CD4-positive, alpha-beta T cell (primary cell): Measurements from ENCODE around the gene BMI1. TPM values are rescaled to one million over a fixed set of nuclear protein-coding genes. Genes with fewer than 3 reads are reported as not detected.

Source experiments
- ATAC-seq: fragments of 200-7000 bp; cut with Tn5 transposase; one replicate; pipeline ENCODE4 v1.10.0; 2022; ENCODE audit warnings: mild to moderate bottlenecking; ENCODE audit not compliant: poor library complexity
- CTCF ChIA-PET: fragments of 350-600 bp; sonication (Branson Sonifier 250); formaldehyde crosslinking; loops from one replicate; lab custom pipeline; 2021; ENCODE audit warnings: antibody characterized with exemption, inconsistent platforms; lab: Charles Lee
- POLR2A ChIA-PET: fragments of 350-600 bp; sonication (Branson Sonifier 250); formaldehyde crosslinking; loops from one replicate; lab custom pipeline; 2021; ENCODE audit warnings: antibody characterized with exemption, inconsistent platforms; lab: Charles Lee
- DNase-seq, 14 experiments: peaks; one replicate each; pipeline ENCODE4 v3.0.0-alpha.2; 2013 to 2020; ENCODE audit warnings: mixed read lengths in 2 of 14
- H3K27ac ChIP-seq, 2 donors: one replicate each; pipeline versions ENCODE4 v1.5.1 to v1.7.0; 2013; ENCODE audit warnings: low read length in 2 of 2, low read depth in 1 of 2, mild to moderate bottlenecking in 1 of 2
- H3K27me3 ChIP-seq, 2 experiments: 1 replicate in 1 of 2; 2 replicates in 1 of 2; pipeline versions ENCODE4 v1.6.1 to v1.7.0; 2013; ENCODE audit warnings: low read length in 2 of 2, control low read depth in 1 of 2, mild to moderate bottlenecking in 1 of 2, moderate library complexity in 1 of 2; ENCODE audit not compliant: insufficient read depth in 2 of 2, control insufficient read depth in 1 of 2
- H3K36me3 ChIP-seq: one replicate; pipeline ENCODE4 v1.6.1; 2013; ENCODE audit warnings: low read length, control low read depth; ENCODE audit not compliant: insufficient read depth
- H3K4me1 ChIP-seq: one replicate; pipeline ENCODE4 v1.6.1; 2013; ENCODE audit warnings: low read length, control low read depth; ENCODE audit not compliant: insufficient read depth
- H3K4me3 ChIP-seq: one replicate; pipeline ENCODE4 v1.5.1; 2013; ENCODE audit warnings: mild to moderate bottlenecking, low read length, moderate library complexity
- H3K9me3 ChIP-seq, 2 experiments: 1 replicate in 1 of 2; 2 replicates in 1 of 2; pipeline versions ENCODE4 v1.6.1 to v1.7.0; 2013; ENCODE audit warnings: low read length in 2 of 2, mild to moderate bottlenecking in 2 of 2, control low read depth in 1 of 2, moderate library complexity in 1 of 2; ENCODE audit not compliant: control insufficient read depth in 1 of 2, insufficient read depth in 1 of 2
- H3K27ac Mint-ChIP-seq: one replicate; pipeline ENCODE4 v1.8.0; 2020; ENCODE audit warnings: mixed read lengths
- H3K27me3 Mint-ChIP-seq: one replicate; pipeline ENCODE4 v1.8.0; 2021; ENCODE audit warnings: mixed read lengths
- H3K36me3 Mint-ChIP-seq: one replicate; pipeline ENCODE4 v1.8.0; 2021; ENCODE audit warnings: low read depth, mixed read lengths
- H3K4me1 Mint-ChIP-seq: one replicate; pipeline ENCODE4 v1.8.0; 2021; ENCODE audit warnings: low read depth, mixed read lengths
- H3K4me3 Mint-ChIP-seq: one replicate; pipeline ENCODE4 v1.8.0; 2020; ENCODE audit warnings: mild to moderate bottlenecking, mixed read lengths
- H3K9me3 Mint-ChIP-seq: one replicate; pipeline ENCODE4 v1.8.0; 2020; ENCODE audit warnings: mixed read lengths
- intact Hi-C, 2 experiments: fragments of 100-400 bp; cut with DNase I in 1 of 2; cut with micrococcal nuclease in 1 of 2; formaldehyde crosslinking; loops; one replicate each; pipeline versions ENCODE4 v1.15.1 to v1.9.0; 2023 to 2025; cut with DNase I, micrococcal nuclease
- total RNA-seq, 174 experiments: library from RNA in 2 of 174; stranded (reverse) in 2 of 174; gene quantifications; one replicate each; pipeline ENCODE4 v1.2.3 and lab custom pipeline; 2021 to 2026
- TF ChIP-seq, protein P1 (sequence below): fragments of 200-600 bp; IDR thresholded peaks from one replicate; pipeline ENCODE4 v1.8.0; 2022; ENCODE audit warnings: antibody characterized with exemption, mild to moderate bottlenecking

Gene BMI1
- total RNA-seq, 2 experiments from 2014 or later: 65.4 to 69.3 TPM

DNA sequence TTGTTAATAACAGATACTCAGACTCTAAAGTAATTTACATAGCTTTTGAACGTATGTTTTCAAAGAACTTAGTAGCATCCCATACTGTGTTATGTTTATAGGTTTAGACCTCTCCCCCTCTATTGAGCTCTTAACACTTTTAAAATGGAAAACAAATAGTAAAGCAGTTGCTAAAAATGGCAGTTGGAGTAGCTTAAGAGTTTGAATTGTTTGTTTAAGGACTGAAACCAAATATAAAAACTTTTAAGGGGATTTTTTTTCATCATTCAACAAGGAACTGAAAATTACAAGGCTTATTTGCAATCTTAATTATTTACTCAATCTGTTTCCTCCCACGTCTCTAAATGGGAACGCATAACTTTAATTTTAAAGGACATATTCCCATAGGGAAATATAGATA lies 22.8 kb downstream of the BMI1 start:
- Mint-ChIP-seq H3K4me1 (peaks cover 25% of the 10 kb centered on the region), H3K4me3 (peak overlapping the region; percentile 17), H3K27me3 (peaks cover 84% of the 10 kb centered on the region), H3K9me3 (peaks cover 11% of the 10 kb centered on the region), H3K27ac (peak overlapping the region; percentile 12), H3K36me3 (peaks cover 5% of the 10 kb centered on the region)
- H3K27me3 ChIP-seq: peaks cover 40 to 87% of the 10 kb centered on the region in 2 experiments
- no peaks in the 10 kb centered on the region for H3K36me3 ChIP-seq
- H3K27ac ChIP-seq: no peak overlapping the region
- H3K4me3 ChIP-seq: no peak overlapping the region
- peaks cover 26% of the 10 kb centered on the region for H3K4me1 ChIP-seq
- peaks cover 18 to 32% of the 10 kb centered on the region in 2 experiments for H3K9me3 ChIP-seq
- DNase-seq (peak in 1 of 14 experiments; percentile 8), ATAC-seq (no peak)
- ChIA-PET CTCF (interaction anchor here (1.1 to 1.2 kb wide), 2 partner anchors 115 to 848 kb away, joined by 4 to 6 read pairs; no protein-coding TSS in a partner anchor), POLR2A (interaction anchor here (1.0 to 3.8 kb wide), 3 partner anchors 19 to 114 kb away, joined by 3 to 26 read pairs (median 4); no protein-coding TSS in a partner anchor)
- TF ChIP-seq, protein P1, sequence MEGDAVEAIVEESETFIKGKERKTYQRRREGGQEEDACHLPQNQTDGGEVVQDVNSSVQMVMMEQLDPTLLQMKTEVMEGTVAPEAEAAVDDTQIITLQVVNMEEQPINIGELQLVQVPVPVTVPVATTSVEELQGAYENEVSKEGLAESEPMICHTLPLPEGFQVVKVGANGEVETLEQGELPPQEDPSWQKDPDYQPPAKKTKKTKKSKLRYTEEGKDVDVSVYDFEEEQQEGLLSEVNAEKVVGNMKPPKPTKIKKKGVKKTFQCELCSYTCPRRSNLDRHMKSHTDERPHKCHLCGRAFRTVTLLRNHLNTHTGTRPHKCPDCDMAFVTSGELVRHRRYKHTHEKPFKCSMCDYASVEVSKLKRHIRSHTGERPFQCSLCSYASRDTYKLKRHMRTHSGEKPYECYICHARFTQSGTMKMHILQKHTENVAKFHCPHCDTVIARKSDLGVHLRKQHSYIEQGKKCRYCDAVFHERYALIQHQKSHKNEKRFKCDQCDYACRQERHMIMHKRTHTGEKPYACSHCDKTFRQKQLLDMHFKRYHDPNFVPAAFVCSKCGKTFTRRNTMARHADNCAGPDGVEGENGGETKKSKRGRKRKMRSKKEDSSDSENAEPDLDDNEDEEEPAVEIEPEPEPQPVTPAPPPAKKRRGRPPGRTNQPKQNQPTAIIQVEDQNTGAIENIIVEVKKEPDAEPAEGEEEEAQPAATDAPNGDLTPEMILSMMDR: no peak
- intact Hi-C loops: loop anchor here in 1 of 2 experiments (5.0 kb wide), 3 partner anchors 91 to 826 kb away; no protein-coding TSS in a partner anchor

DNA sequence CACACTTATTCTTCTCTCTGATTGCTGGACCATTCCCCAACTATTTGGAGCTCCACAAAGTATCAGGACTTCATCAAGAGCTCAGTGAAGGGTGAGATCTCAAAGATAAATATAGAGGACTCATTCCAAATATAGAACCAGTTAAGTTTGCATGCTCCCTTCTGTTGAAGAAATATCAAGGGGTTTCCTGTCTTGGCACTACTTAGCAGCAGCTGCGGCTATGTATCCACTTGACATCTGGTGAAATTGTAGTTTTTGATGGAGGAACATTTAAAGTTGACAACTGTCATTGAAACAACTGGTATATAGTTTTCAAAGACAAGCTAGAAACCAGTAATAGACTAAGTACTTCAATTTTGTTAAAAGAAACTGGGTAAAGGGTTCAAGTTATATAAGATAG lies 23.4 kb downstream of the BMI1 start:
- Histone ChIP-seq H3K4me3 (no peak overlapping the region), H3K9me3 (peaks cover 18 to 29% of the 10 kb centered on the region in 2 experiments), H3K27me3 (peaks cover 38 to 82% of the 10 kb centered on the region in 2 experiments), H3K4me1 (peaks cover 26% of the 10 kb centered on the region), H3K27ac (no peak overlapping the region), H3K36me3 (no peaks in the 10 kb centered on the region)
- intact Hi-C loops: loop anchor here in 1 of 2 experiments (5.0 kb wide), 3 partner anchors 92 to 827 kb away; no protein-coding TSS in a partner anchor
- Mint-ChIP-seq H3K4me3 (peak overlapping the region; percentile 32), H3K4me1 (peaks cover 25% of the 10 kb centered on the region), H3K27me3 (peaks cover 80% of the 10 kb centered on the region), H3K27ac (peak overlapping the region; percentile 12), H3K9me3 (peaks cover 11% of the 10 kb centered on the region), H3K36me3 (peaks cover 5% of the 10 kb centered on the region)
- DNase-seq (peak in 1 of 14 experiments; percentile 19), ATAC-seq (no peak)
- CTCF ChIA-PET: interaction anchor here (0.9 to 1.2 kb wide), 4 partner anchors 12 to 848 kb away, joined by 3 to 6 read pairs (median 4); no protein-coding TSS in a partner anchor
- POLR2A ChIA-PET: interaction anchor here (1.1 to 3.8 kb wide), 5 partner anchors 20 to 819 kb away, joined by 4 to 26 read pairs (median 5); partner anchors contain the start of genes COMMD3 and SKIDA1
- TF ChIP-seq, protein P1: no peak

DNA sequence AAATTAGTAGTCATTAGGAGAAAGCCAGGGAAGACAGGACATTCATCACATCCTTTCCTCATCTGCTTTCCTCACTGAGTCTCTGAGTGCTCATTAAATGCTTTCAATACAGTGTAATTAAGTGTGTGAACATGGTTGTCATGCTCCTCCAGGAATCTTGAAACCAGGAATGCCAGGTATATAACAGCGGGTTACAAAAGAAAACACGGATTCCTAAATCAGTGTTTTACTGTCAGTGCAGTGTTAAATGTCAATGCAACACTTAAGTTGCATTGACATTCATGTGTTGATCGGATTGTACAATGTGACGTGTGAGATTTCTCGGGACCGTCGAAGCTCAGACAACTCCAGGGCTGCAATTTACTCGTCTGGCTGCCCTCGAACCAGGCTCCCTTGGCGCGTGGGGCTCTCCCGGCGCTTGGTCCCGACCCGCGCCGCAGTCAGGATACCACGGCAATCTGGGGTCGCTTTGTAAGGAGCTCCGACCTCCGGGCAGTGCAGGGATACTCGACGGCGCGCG lies 23.9 kb downstream of the BMI1 start:
- Mint-ChIP-seq H3K27me3 (peaks cover 80% of the 10 kb centered on the region), H3K27ac (no peak overlapping the region), H3K36me3 (peaks cover 5% of the 10 kb centered on the region), H3K4me3 (peak overlapping the region; percentile 32), H3K9me3 (peaks cover 11% of the 10 kb centered on the region), H3K4me1 (peaks cover 21% of the 10 kb centered on the region)
- Histone ChIP-seq H3K27ac (no peak overlapping the region), H3K27me3 (peaks cover 38 to 76% of the 10 kb centered on the region in 2 experiments), H3K4me3 (no peak overlapping the region), H3K4me1 (peaks cover 25% of the 10 kb centered on the region), H3K36me3 (no peaks in the 10 kb centered on the region), H3K9me3 (peaks cover 18 to 26% of the 10 kb centered on the region in 2 experiments)
- intact Hi-C loops: loop anchor here (5.0 kb wide), 4 partner anchors 92 to 828 kb away; no protein-coding TSS in a partner anchor
- ATAC-seq: no peak
- TF ChIP-seq, protein P1: no peak
- peak in 1 of 14 experiments; percentile 23 for DNase-seq
- CTCF ChIA-PET: interaction anchor here (0.9 to 1.3 kb wide), 3 partner anchors 13 to 849 kb away, joined by 3 to 4 read pairs (median 3); no protein-coding TSS in a partner anchor
- POLR2A ChIA-PET: interaction anchor here (1.1 to 3.8 kb wide), 5 partner anchors 20 to 819 kb away, joined by 4 to 26 read pairs (median 5); partner anchors contain the start of genes COMMD3 and SKIDA1
